ENCODE measurements around the gene SRSF10. TPM values are rescaled to one million over a fixed set of nuclear protein-coding genes. Genes with fewer than 3 reads are reported as not detected.

Gene SRSF10
- total and polyA plus RNA-seq, 9 of the 15 experiments (the other 6 are each of a cell fraction or from before 2014, with no cell fraction given), result 154 to 264 (median 205) TPM

DNA sequence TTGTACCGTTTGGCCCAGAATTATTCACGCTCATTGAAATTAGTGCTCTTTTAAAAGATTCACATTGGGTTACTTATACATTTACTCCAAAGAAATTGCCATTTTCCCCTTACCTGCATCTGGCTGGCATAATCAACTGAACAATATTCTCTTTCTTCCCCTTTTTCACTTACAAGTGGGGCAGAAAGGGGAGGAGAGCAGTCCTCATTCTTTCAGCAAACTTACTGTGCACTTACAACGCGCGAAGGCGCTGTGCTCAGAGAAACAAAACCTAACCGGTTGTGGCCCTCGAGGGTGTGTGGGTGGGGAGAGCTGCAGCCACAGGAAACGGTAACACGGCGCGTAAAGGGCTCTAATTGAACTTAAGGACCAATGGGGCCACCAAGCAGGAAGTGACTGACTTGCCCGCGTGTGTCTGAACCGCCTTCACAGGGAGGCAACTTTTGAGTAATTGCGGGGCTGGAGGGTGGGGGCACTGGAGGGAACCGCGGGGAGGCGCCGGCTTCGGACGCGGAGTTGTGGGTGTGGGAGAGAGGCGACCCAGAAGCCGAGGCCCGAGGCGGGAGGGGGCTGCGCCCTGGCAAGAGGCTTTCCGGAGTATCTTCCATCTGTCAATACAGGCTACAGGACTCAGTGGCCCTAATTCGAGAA lies 21.2 kb downstream of the SRSF10 start (continued):
- TF ChIP-seq, protein P1, sequence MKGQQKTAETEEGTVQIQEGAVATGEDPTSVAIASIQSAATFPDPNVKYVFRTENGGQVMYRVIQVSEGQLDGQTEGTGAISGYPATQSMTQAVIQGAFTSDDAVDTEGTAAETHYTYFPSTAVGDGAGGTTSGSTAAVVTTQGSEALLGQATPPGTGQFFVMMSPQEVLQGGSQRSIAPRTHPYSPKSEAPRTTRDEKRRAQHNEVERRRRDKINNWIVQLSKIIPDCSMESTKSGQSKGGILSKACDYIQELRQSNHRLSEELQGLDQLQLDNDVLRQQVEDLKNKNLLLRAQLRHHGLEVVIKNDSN (CRISPR knock-in tag; IDR thresholded peaks at IDR 0.05), result 0 out of 2 replicates have a peak, but pooled peaks have one; percentile 11
- TF ChIP-seq MLLT1 (IDR thresholded peaks at IDR 0.05), result peak; percentile 11 to 44; a peak in 1 of 4 replicates
- TF ChIP-seq ZFP36 (IDR thresholded peaks at IDR 0.05; ENCODE audit: low read depth, low read length, partially characterized antibody), result peak; percentile 38
- no peak for TF ChIP-seq E2F5 (CRISPR knock-in tag; IDR thresholded peaks at IDR 0.05)
- TF ChIP-seq SLC30A9 (CRISPR knock-in tag; IDR thresholded peaks at IDR 0.05), result no peak
- no peak for TF ChIP-seq FUS (optimal IDR thresholded peaks at IDR 0.05; ENCODE audit: low read depth, low read length)
- no peak for TF ChIP-seq KLF10 (CRISPR knock-in tag; IDR thresholded peaks at IDR 0.05)
- TF ChIP-seq CBX5 (IDR thresholded peaks at IDR 0.05; ENCODE audit: borderline replicate concordance, low read depth), result peak; percentile 24; the same call in 1 of the 2 replicates
- no peak for TF ChIP-seq NFIX (CRISPR knock-in tag; IDR thresholded peaks at IDR 0.05; ENCODE audit: low read depth)
- no peak for TF ChIP-seq RREB1 (CRISPR knock-in tag; IDR thresholded peaks at IDR 0.05)
- TF ChIP-seq NR2F6 (CRISPR knock-in tag; IDR thresholded peaks at IDR 0.05), result no peak
- TF ChIP-seq TFE3 (CRISPR knock-in tag; IDR thresholded peaks at IDR 0.05), result no peak
- TF ChIP-seq, protein P2, sequence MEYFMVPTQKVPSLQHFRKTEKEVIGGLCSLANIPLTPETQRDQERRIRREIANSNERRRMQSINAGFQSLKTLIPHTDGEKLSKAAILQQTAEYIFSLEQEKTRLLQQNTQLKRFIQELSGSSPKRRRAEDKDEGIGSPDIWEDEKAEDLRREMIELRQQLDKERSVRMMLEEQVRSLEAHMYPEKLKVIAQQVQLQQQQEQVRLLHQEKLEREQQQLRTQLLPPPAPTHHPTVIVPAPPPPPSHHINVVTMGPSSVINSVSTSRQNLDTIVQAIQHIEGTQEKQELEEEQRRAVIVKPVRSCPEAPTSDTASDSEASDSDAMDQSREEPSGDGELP (CRISPR knock-in tag; IDR thresholded peaks at IDR 0.05; ENCODE audit: borderline replicate concordance), result peak; percentile 49
- TF ChIP-seq TOE1 (IDR thresholded peaks at IDR 0.05; ENCODE audit: borderline replicate concordance), result peak; percentile 12; the same call in 1 of the 2 replicates
- TF ChIP-seq TOE1 (CRISPR knock-in tag; IDR thresholded peaks at IDR 0.05; ENCODE audit: borderline replicate concordance, low read depth), result no peak
- TF ChIP-seq PHB2 (IDR thresholded peaks at IDR 0.05; ENCODE audit: low read depth), result no peak

Data from K562 (cell line).